SK-N-SH (cell line): ENCODE measurements around the gene UBAC2. TPM values are rescaled to one million over a fixed set of nuclear protein-coding genes. Genes with fewer than 3 reads are reported as not detected.

Experiments used
- CTCF ChIA-PET: fragments of 300-600, 350-600 bp; formaldehyde crosslinking; extraction: SDS; loops from one replicate; lab custom pipeline; 2021; lab: Yijun Ruan, JAX
- POLR2A ChIA-PET: fragments of 350-600 bp; sonication (Branson Sonifier 250); formaldehyde crosslinking; extraction: SDS; loops from one replicate; lab custom pipeline; 2020; ENCODE audit warnings: antibody characterized with exemption, inconsistent platforms; lab: Yijun Ruan, JAX
- DNase-seq: peaks from one replicate; pipeline ENCODE4 v3.0.0; 2012
- H2AFZ ChIP-seq: fragments of 200-600 bp; sonication (generic); 2 replicates; pipeline ENCODE4 v1.8.1; 2016; ENCODE audit warnings: antibody characterized with exemption, mild to moderate bottlenecking, low read depth
- H3F3A ChIP-seq: fragments of 200-600 bp; sonication (generic); replicated peaks from 2 replicates; pipeline ENCODE3; 2016; ENCODE audit warnings: antibody characterized with exemption, mild to moderate bottlenecking; ENCODE audit not compliant: insufficient read depth
- H3K27ac ChIP-seq, 2 experiments: fragments of 200-500 bp in 1 of 2; fragments of 200-600 bp in 1 of 2; sonication (Bioruptor generic) in 1 of 2; sonication (generic), shearing (Covaris generic) in 1 of 2; 2 replicates each; pipeline versions ENCODE4 v1.5.1 to v1.6.1; 2014 to 2016; ENCODE audit warnings: low read depth in 2 of 2, inconsistent platforms in 1 of 2, low read length in 1 of 2, mild to moderate bottlenecking in 1 of 2, mixed read lengths in 1 of 2
- H3K27me3 ChIP-seq: fragments of 200-600 bp; sonication (generic), shearing (Covaris generic); 2 replicates; pipeline ENCODE4 v1.6.1; 2016; ENCODE audit warnings: mixed run types; ENCODE audit not compliant: insufficient read depth
- H3K36me3 ChIP-seq, 2 experiments: fragments of 200-500 bp in 1 of 2; fragments of 200-600 bp in 1 of 2; sonication (Bioruptor generic) in 1 of 2; sonication (generic) in 1 of 2; replicated peaks in 1 of 2; 2 replicates each; pipeline versions ENCODE3 to v1.5.1; 2014 to 2016; ENCODE audit warnings: low read length in 1 of 2, mild to moderate bottlenecking in 1 of 2; ENCODE audit not compliant: insufficient read depth in 2 of 2, control insufficient read depth in 1 of 2
- H3K4me1 ChIP-seq, 2 experiments: fragments of 200-500 bp in 1 of 2; fragments of 200-600 bp in 1 of 2; sonication (Bioruptor generic) in 1 of 2; sonication (generic), shearing (Covaris generic) in 1 of 2; 2 replicates each; pipeline versions ENCODE4 v1.5.1 to v1.6.1; 2014 to 2016; ENCODE audit warnings: low read depth in 1 of 2, low read length in 1 of 2, mixed run types in 1 of 2; ENCODE audit not compliant: insufficient read depth in 2 of 2, control insufficient read depth in 1 of 2
- H3K4me2 ChIP-seq: fragments of 200-600 bp; sonication (generic), shearing (Covaris generic); 2 replicates; pipeline ENCODE4 v1.6.1; 2017; ENCODE audit warnings: mixed run types
- H3K4me3 ChIP-seq, 2 experiments: fragments of 200-500 bp in 1 of 2; fragments of 200-600 bp in 1 of 2; sonication (Bioruptor generic) in 1 of 2; sonication (generic), shearing (Covaris generic) in 1 of 2; 2 replicates each; pipeline versions ENCODE4 v1.5.1 to v1.8.1; 2014 to 2016; ENCODE audit warnings: low read depth in 2 of 2, inconsistent platforms in 1 of 2, low read length in 1 of 2, mild to moderate bottlenecking in 1 of 2, mixed read lengths in 1 of 2, moderate library complexity in 1 of 2
- H3K79me2 ChIP-seq: fragments of 200-600 bp; sonication (generic); 2 replicates; pipeline ENCODE4 v1.8.1; 2017; ENCODE audit warnings: mild to moderate bottlenecking; ENCODE audit not compliant: insufficient read depth
- H3K9ac ChIP-seq: fragments of 200-600 bp; sonication (generic); 2 replicates; pipeline ENCODE4 v1.6.1; 2017; ENCODE audit warnings: mixed run types
- H3K9me2 ChIP-seq: fragments of 200-600 bp; sonication (generic); 2 replicates; pipeline ENCODE4 v1.6.1; 2017; ENCODE audit warnings: mixed run types
- H3K9me3 ChIP-seq: fragments of 200-600 bp; sonication (generic); 2 replicates; pipeline ENCODE4 v1.6.1; 2017; ENCODE audit warnings: mixed run types, mild to moderate bottlenecking, moderate library complexity
- H4K20me1 ChIP-seq: fragments of 200-600 bp; sonication (generic); 2 replicates; pipeline ENCODE4 v1.6.1; 2017; ENCODE audit warnings: mild to moderate bottlenecking, mixed run types; ENCODE audit not compliant: insufficient read depth
- CHD2 ChIP-seq: fragments of 150-350 bp; IDR thresholded peaks from 2 replicates; pipeline ENCODE4 v1.6.1; 2018; ENCODE audit warnings: low read length; ENCODE audit not compliant: partially characterized antibody
- EZH2phosphoT487 ChIP-seq: fragments of 200-600 bp; sonication (generic); IDR thresholded peaks from 2 replicates; pipeline ENCODE4 v1.6.1; 2017; ENCODE audit warnings: low read depth, mixed run types, mild to moderate bottlenecking, antibody characterized with exemption, moderate library complexity, borderline replicate concordance
- FOXJ3 ChIP-seq: sonication (generic); formaldehyde crosslinking; IDR thresholded peaks from 2 replicates; pipeline ENCODE4 v1.5.1; 2020; ENCODE audit warnings: mild to moderate bottlenecking, missing genetic modification reagents
- FOXM1 ChIP-seq: IDR thresholded peaks from 2 replicates; pipeline ENCODE4 v1.4.0; 2012; ENCODE audit warnings: low read depth, mild to moderate bottlenecking
- GATA2 ChIP-seq: sonication (generic); formaldehyde crosslinking; IDR thresholded peaks from 2 replicates; pipeline ENCODE4 v1.5.0; 2020; ENCODE audit warnings: mild to moderate bottlenecking, missing genetic modification reagents
- JUND ChIP-seq: IDR thresholded peaks from 2 replicates; pipeline ENCODE4 v1.4.0; 2012
- MEF2A ChIP-seq: IDR thresholded peaks from 2 replicates; pipeline ENCODE4 v1.4.0; 2012; ENCODE audit warnings: low read depth, borderline replicate concordance
- MXI1 ChIP-seq: IDR thresholded peaks from 2 replicates; pipeline ENCODE4 v1.6.1; 2012; ENCODE audit warnings: mild to moderate bottlenecking, low read depth, low read length, improper control_type of control experiment
- NFIC ChIP-seq: IDR thresholded peaks from 2 replicates; pipeline ENCODE4 v1.4.0; 2012; ENCODE audit warnings: borderline replicate concordance
- POLR2AphosphoS5 ChIP-seq: IDR thresholded peaks from 2 replicates; pipeline ENCODE4 v1.6.1; 2012; ENCODE audit warnings: low read depth, low read length
- RAD21 ChIP-seq: IDR thresholded peaks from 2 replicates; pipeline ENCODE4 v1.6.1; 2012; ENCODE audit warnings: mild to moderate bottlenecking, low read length
- RCOR1 ChIP-seq: fragments of 150-350 bp; IDR thresholded peaks from 2 replicates; pipeline ENCODE4 v1.6.1; 2017; ENCODE audit warnings: antibody characterized with exemption, low read length
- RFX5 ChIP-seq: IDR thresholded peaks from 2 replicates; pipeline ENCODE4 v1.6.1; 2012; ENCODE audit warnings: mild to moderate bottlenecking, improper control_type of control experiment, low read length
- TAF1 ChIP-seq: IDR thresholded peaks from 2 replicates; pipeline ENCODE4 v1.6.1; 2012; ENCODE audit warnings: low read depth, mild to moderate bottlenecking, low read length, moderate library complexity, borderline replicate concordance
- TEAD4 ChIP-seq: IDR thresholded peaks from 2 replicates; pipeline ENCODE4 v1.4.0; 2012; ENCODE audit warnings: mild to moderate bottlenecking, borderline replicate concordance; ENCODE audit not compliant: insufficient read depth
- WGBS: methylation state at CpG from one replicate; pipeline ENCODE4 v1.1.6; 2017; ENCODE audit warnings: low lambda C conversion rate; 5-methylcytosine and 5-hydroxymethylcytosine counted together
- polyA plus RNA-seq, 3 experiments: library from polyadenylated mRNA; depleted of rRNA; stranded (reverse); fragments of >200 nt; gene quantifications; 2 replicates each; pipeline ENCODE4 v1.2.3, GENCODE V29; 2012
- TF ChIP-seq, protein P1 (sequence below): fragments of 150-350 bp; IDR thresholded peaks from 2 replicates; pipeline ENCODE4 v1.6.1; 2017; ENCODE audit warnings: antibody characterized with exemption, low read length, low read depth, borderline replicate concordance
- TF ChIP-seq, protein P2 (sequence below): IDR thresholded peaks from 2 replicates; pipeline ENCODE4 v1.4.0; 2012; ENCODE audit warnings: low read depth, borderline replicate concordance
- TF ChIP-seq, protein P3 (sequence below): fragments of 150-350 bp; IDR thresholded peaks from 2 replicates; pipeline ENCODE4 v1.6.1; 2016; ENCODE audit warnings: mild to moderate bottlenecking, low read depth, low read length
- TF ChIP-seq, protein P4 (sequence below): IDR thresholded peaks from 2 replicates; pipeline ENCODE4 v1.4.0; 2012; ENCODE audit warnings: low read depth

UBAC2 gene
- polyA plus RNA-seq, 1 of the 3 experiments (the other 2 are of a cell fraction), result 79.0 TPM

DNA sequence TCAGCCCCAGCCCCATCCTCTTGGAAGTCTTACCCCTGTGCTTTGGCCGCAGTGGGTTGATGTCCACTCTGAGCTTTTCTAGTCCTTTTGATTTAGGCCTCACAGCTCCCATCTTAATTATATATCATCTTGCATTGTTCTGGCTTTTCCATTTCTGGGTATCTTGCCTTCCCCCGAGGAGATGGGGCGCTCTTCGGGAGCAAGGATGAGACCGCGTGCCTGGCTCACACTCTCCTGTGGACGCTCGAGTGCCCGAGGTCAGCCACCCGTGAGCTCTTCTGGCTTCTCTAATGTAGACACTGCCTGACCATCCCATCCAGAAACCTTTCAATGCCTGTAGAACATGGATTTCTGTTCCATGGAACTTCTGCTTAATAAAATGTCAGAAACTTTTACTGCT, 160.0 kb downstream of the UBAC2 start:
- H3K36me3 ChIP-seq, result peaks cover 5 to 30% of the 10 kb centered on the region in 2 experiments
- peaks cover 4% of the 10 kb centered on the region; the same call in 1 of the 2 replicates for H4K20me1 ChIP-seq
- peaks cover 13% of the 10 kb centered on the region for H3F3A ChIP-seq
- no peaks in the 10 kb centered on the region for H3K79me2 ChIP-seq
- no peak for DNase-seq
- H3K27me3 ChIP-seq, result no peaks in the 10 kb centered on the region
- H3K4me3 ChIP-seq, result no peak overlapping the region
- H3K4me1 ChIP-seq, result peaks cover 0 to 14% of the 10 kb centered on the region in 2 experiments; a peak in 2 of 4 replicates
- WGBS, result 95% methylated on average over 10 of the region's 10 CpGs
- H2AFZ ChIP-seq, result no peak overlapping the region
- H3K9me3 ChIP-seq, result no peaks in the 10 kb centered on the region
- H3K9me2 ChIP-seq, result no peaks in the 10 kb centered on the region; the same call in 1 of the 2 replicates
- CTCF ChIA-PET, result interaction anchor here (1.4 to 1.5 kb wide), 2 partner anchors 16 to 184 kb away, joined by 3 to 5 read pairs; no protein-coding TSS in a partner anchor
- no peak overlapping the region for H3K9ac ChIP-seq
- TF ChIP-seq GATA2 (CRISPR knock-in tag) (no peak), JUND (no peak), EZH2phosphoT487 (no peak), CHD2 (no peak), TAF1 (no peak), TEAD4 (no peak), RCOR1 (no peak), FOXM1 (no peak)
- TF ChIP-seq, protein P1, sequence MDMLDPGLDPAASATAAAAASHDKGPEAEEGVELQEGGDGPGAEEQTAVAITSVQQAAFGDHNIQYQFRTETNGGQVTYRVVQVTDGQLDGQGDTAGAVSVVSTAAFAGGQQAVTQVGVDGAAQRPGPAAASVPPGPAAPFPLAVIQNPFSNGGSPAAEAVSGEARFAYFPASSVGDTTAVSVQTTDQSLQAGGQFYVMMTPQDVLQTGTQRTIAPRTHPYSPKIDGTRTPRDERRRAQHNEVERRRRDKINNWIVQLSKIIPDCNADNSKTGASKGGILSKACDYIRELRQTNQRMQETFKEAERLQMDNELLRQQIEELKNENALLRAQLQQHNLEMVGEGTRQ, result no peak
- TF ChIP-seq, protein P2, sequence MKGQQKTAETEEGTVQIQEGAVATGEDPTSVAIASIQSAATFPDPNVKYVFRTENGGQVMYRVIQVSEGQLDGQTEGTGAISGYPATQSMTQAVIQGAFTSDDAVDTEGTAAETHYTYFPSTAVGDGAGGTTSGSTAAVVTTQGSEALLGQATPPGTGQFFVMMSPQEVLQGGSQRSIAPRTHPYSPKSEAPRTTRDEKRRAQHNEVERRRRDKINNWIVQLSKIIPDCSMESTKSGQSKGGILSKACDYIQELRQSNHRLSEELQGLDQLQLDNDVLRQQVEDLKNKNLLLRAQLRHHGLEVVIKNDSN, result no peak
- TF ChIP-seq, protein P3, sequence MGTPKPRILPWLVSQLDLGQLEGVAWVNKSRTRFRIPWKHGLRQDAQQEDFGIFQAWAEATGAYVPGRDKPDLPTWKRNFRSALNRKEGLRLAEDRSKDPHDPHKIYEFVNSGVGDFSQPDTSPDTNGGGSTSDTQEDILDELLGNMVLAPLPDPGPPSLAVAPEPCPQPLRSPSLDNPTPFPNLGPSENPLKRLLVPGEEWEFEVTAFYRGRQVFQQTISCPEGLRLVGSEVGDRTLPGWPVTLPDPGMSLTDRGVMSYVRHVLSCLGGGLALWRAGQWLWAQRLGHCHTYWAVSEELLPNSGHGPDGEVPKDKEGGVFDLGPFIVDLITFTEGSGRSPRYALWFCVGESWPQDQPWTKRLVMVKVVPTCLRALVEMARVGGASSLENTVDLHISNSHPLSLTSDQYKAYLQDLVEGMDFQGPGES, result no peak
- POLR2A ChIA-PET, result no interaction called here
- H3K27ac ChIP-seq, result no peak overlapping the region
- H3K4me2 ChIP-seq, result no peak overlapping the region

DNA sequence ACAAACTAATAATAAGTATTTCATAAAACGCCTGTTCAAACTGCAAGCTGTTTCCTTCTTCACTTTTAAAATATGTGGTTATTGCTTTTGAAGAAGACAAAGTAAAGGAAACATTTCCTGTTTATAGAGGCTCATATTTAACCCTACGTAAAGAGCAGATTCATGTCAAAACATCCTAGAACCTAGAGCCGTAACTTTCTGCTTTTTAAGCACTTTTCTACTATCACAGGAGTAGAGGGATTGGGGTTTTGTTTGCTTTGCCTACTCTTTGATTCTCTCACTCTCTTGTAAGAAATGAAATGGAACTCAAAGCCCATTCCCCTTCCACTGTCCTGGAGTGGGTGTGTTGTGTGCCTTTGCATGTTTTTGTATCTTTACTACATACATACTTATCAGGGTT, 160.5 kb downstream of the UBAC2 start:
- no peak overlapping the region for H3K4me2 ChIP-seq
- ChIA-PET CTCF (interaction anchor here (1.4 to 1.5 kb wide), 2 partner anchors 16 to 185 kb away, joined by 3 to 5 read pairs; no protein-coding TSS in a partner anchor), POLR2A (no interaction called here)
- TF ChIP-seq, protein P4, sequence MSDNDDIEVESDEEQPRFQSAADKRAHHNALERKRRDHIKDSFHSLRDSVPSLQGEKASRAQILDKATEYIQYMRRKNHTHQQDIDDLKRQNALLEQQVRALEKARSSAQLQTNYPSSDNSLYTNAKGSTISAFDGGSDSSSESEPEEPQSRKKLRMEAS, result no peak
- no peak for TF ChIP-seq MEF2A
- TF ChIP-seq, protein P2, result no peak
- TF ChIP-seq MXI1, result no peak
- TF ChIP-seq NFIC, result no peak
- no peak for TF ChIP-seq TEAD4
- no peak for TF ChIP-seq POLR2AphosphoS5
- TF ChIP-seq EZH2phosphoT487, result no peak
- TF ChIP-seq RAD21, result no peak
- TF ChIP-seq, protein P1, result no peak
- no peak for TF ChIP-seq FOXJ3 (CRISPR knock-in tag)
- TF ChIP-seq, protein P3, result no peak
- no peak for TF ChIP-seq RCOR1
- no peak for TF ChIP-seq RFX5

More for the DNA sequence above, 160.5 kb downstream of the UBAC2 start:
- Histone ChIP-seq H3K27me3 (no peaks in the 10 kb centered on the region), H3K4me3 (no peak overlapping the region), H4K20me1 (peaks cover 4% of the 10 kb centered on the region; the same call in 1 of the 2 replicates), H3K9me2 (no peaks in the 10 kb centered on the region; the same call in 1 of the 2 replicates), H3K79me2 (no peaks in the 10 kb centered on the region), H3K36me3 (peaks cover 9 to 25% of the 10 kb centered on the region in 2 experiments), H3K9ac (no peak overlapping the region), H3K27ac (no peak overlapping the region), H2AFZ (no peak overlapping the region), H3F3A (peaks cover 13% of the 10 kb centered on the region), H3K4me1 (peaks cover 0 to 14% of the 10 kb centered on the region in 2 experiments; a peak in 2 of 4 replicates), H3K9me3 (no peaks in the 10 kb centered on the region)
- no peak for DNase-seq
- WGBS, result 95% methylated on average over 3 of the region's 3 CpGs
